K562 (cell line): Measurements from ENCODE around the gene OLFML3. TPM values are rescaled to one million over a fixed set of nuclear protein-coding genes. Genes with fewer than 3 reads are reported as not detected.

Experiments used
- ATAC-seq: fragments of 200-7000 bp; cut with Tn5 transposase; 3 replicates; pipeline ENCODE4 v1.9.1; 2020; ENCODE audit warnings: moderate library complexity
- BruUV-seq: library from RNA; stranded (reverse); fragments of 400-500 nt; replicated peaks from 2 replicates; lab custom pipeline; 2021; lab: Mats Ljungman, UMichigan
- CTCF ChIA-PET: fragments of 300-600 bp; formaldehyde crosslinking; extraction: SDS; loops from one replicate; lab custom pipeline; 2021; ENCODE audit warnings: low intra/inter-chr PET ratio; lab: Yijun Ruan, JAX
- POLR2A ChIA-PET: fragments of 300-600, 350-650 bp; sonication (Branson Sonifier 250); formaldehyde crosslinking; extraction: SDS; loops from one replicate; lab custom pipeline; 2021; ENCODE audit warnings: antibody characterized with exemption, inconsistent platforms; lab: Yijun Ruan, JAX
- DNase-seq, 4 experiments: peaks; one replicate each; pipeline versions ENCODE4 v3.0.0 to v3.0.0-alpha.2; 2011 to 2018; ENCODE audit warnings: low spot score in 3 of 4, mixed read lengths in 3 of 4; ENCODE audit errors: extremely low read depth in 1 of 4
- FAIRE-seq: peaks from 2 replicates; lab custom pipeline; 2011; peaks lifted over from hg19 to GRCh38; lab: Jason Lieb, UNC
- H2AFZ ChIP-seq: 2 replicates; pipeline ENCODE4 v1.6.0; 2011; ENCODE audit warnings: low read depth, low read length, control low read depth, inconsistent platforms
- H3K27ac ChIP-seq: fragments of 200-600 bp; 3 replicates; pipeline ENCODE4 v1.8.0; 2011; ENCODE audit warnings: low read depth, mild to moderate bottlenecking, control low read depth, inconsistent platforms, low read length, moderate library complexity, mixed read lengths; ENCODE audit errors: extremely low read depth
- H3K27me3 ChIP-seq, 2 experiments: fragments of 300-600 bp in 1 of 2; 2 replicates in 1 of 2; 3 replicates in 1 of 2; pipeline versions ENCODE4 v1.6.0 to v1.8.0; 2011; ENCODE audit warnings: inconsistent platforms in 2 of 2, low read length in 2 of 2, mild to moderate bottlenecking in 1 of 2, mixed read lengths in 1 of 2, moderate library complexity in 1 of 2; ENCODE audit not compliant: control insufficient read depth in 2 of 2, insufficient read depth in 2 of 2
- H3K36me3 ChIP-seq: fragments of 300-600 bp; 3 replicates; pipeline ENCODE4 v1.8.0; 2011; ENCODE audit warnings: mild to moderate bottlenecking, low read length, inconsistent platforms; ENCODE audit not compliant: control insufficient read depth, insufficient read depth
- H3K4me1 ChIP-seq, 2 experiments: fragments of 200-600 bp in 1 of 2; replicated peaks in 1 of 2; 2 replicates in 1 of 2; 3 replicates in 1 of 2; pipeline versions ENCODE4 v1.5.1 to v1.8.0; 2011; ENCODE audit warnings: inconsistent platforms in 2 of 2, low read length in 2 of 2, mild to moderate bottlenecking in 1 of 2, mixed read lengths in 1 of 2, moderate library complexity in 1 of 2; ENCODE audit not compliant: control insufficient read depth in 2 of 2, insufficient read depth in 2 of 2
- H3K4me2 ChIP-seq: 2 replicates; pipeline ENCODE4 v1.6.1; 2011; ENCODE audit warnings: low read length, control low read depth, inconsistent platforms, mixed read lengths; ENCODE audit not compliant: insufficient read depth
- H3K4me3 ChIP-seq: fragments of 200-600 bp; sonication (generic), shearing (Covaris generic); 2 replicates; pipeline ENCODE4 v1.5.1; 2016; ENCODE audit warnings: control low read depth, inconsistent platforms
- H3K79me2 ChIP-seq: fragments of 200-600 bp; 3 replicates; pipeline ENCODE4 v1.8.0; 2011; ENCODE audit warnings: low read length, inconsistent platforms; ENCODE audit not compliant: control insufficient read depth, insufficient read depth
- H3K9ac ChIP-seq, 2 experiments: 2 replicates each; pipeline versions ENCODE4 v1.6.0 to v1.6.1; 2011; ENCODE audit warnings: low read depth in 2 of 2, low read length in 2 of 2, control low read depth in 1 of 2, inconsistent platforms in 1 of 2, mild to moderate bottlenecking in 1 of 2, mixed read lengths in 1 of 2; ENCODE audit not compliant: insufficient read depth in 1 of 2
- H3K9me1 ChIP-seq: one replicate; pipeline ENCODE4 v1.6.0; 2011; ENCODE audit warnings: inconsistent platforms, mild to moderate bottlenecking, low read length, moderate library complexity; ENCODE audit not compliant: control insufficient read depth, insufficient read depth
- H3K9me3 ChIP-seq: replicated peaks from 2 replicates; pipeline ENCODE4 v1.5.1; 2011; ENCODE audit warnings: low read depth, low read length, inconsistent platforms; ENCODE audit not compliant: control insufficient read depth, insufficient read depth
- H4K20me1 ChIP-seq: replicated peaks from 2 replicates; pipeline ENCODE4 v1.6.1; 2011; ENCODE audit warnings: low read length, inconsistent platforms, mixed read lengths; ENCODE audit not compliant: control insufficient read depth, insufficient read depth
- DDX20 ChIP-seq: fragments of 450-650 bp; IDR thresholded peaks from 2 replicates; pipeline ENCODE4 v1.6.1; 2016; ENCODE audit warnings: missing genetic modification characterization, low read depth, mild to moderate bottlenecking, missing compliant biosample characterization, moderate library complexity
- HDAC2 ChIP-seq: fragments of 450-650 bp; IDR thresholded peaks from 2 replicates; pipeline ENCODE4 v1.6.1; 2016; ENCODE audit warnings: mild to moderate bottlenecking
- KAT7 ChIP-seq: sonication (generic); formaldehyde crosslinking; IDR thresholded peaks from 2 replicates; pipeline ENCODE4 v1.8.0; 2022; ENCODE audit warnings: missing genetic modification reagents, mild to moderate bottlenecking, borderline replicate concordance
- MTA3 ChIP-seq: fragments of 450-650 bp; formaldehyde crosslinking; IDR thresholded peaks from 2 replicates; pipeline ENCODE4 v1.6.1; 2017; ENCODE audit warnings: mild to moderate bottlenecking, borderline replicate concordance
- TCFL5 ChIP-seq: fragments of 250-450 bp; sonication (Bioruptor Pico); conservative IDR thresholded peaks from 2 replicates; pipeline ENCODE4 v1.6.1; 2021; ENCODE audit warnings: mild to moderate bottlenecking, moderate library complexity, matching md5 sums
- ZNF431 ChIP-seq: sonication (generic); formaldehyde crosslinking; IDR thresholded peaks from 2 replicates; pipeline ENCODE4 v1.8.0; 2022; ENCODE audit warnings: mild to moderate bottlenecking, missing genetic modification reagents
- WGBS: fragments of 100-300 bp; shearing (Covaris generic); methylation state at CpG from one replicate; pipeline ENCODE4 v1.1.6; 2016; ENCODE audit warnings: low coverage, mixed read lengths; ENCODE audit not compliant: insufficient coverage; ENCODE audit errors: missing lambda C conversion rate; 5-methylcytosine and 5-hydroxymethylcytosine counted together
- in situ Hi-C: fragments of 300-500 bp; cut with MboI; formaldehyde crosslinking; loops from 4 replicates; pipeline ENCODE4 v1.15.0; 2018; ENCODE audit warnings: inconsistent platforms, mixed read lengths
- intact Hi-C: fragments of 100-400 bp; cut with micrococcal nuclease; formaldehyde crosslinking; loops from 2 replicates; pipeline ENCODE4 v1.14.2; 2022
- polyA plus RNA-seq, 8 experiments: library from polyadenylated mRNA; depleted of rRNA in 4 of 8; stranded (reverse) in 5 of 8; unstranded in 3 of 8; fragments of >200 nt; fragmentation: Nextera tagmentation in 2 of 8; fragmentation: Illumina TruSeq in 1 of 8; extraction: Ambion mirVana in 2 of 8; extraction: Trizol in 1 of 8; gene quantifications; 2 replicates each; pipeline versions ENCODE4 v1.2.1 to v1.2.3, GENCODE V29; 2011 to 2014; ENCODE audit warnings: inconsistent platforms in 1 of 8, missing spikeins in 1 of 8
- total RNA-seq, 7 experiments: library from RNA; depleted of rRNA in 6 of 7; stranded (reverse); fragments of >200 nt in 6 of 7; fragmentation: Illumina TruSeq in 2 of 7; extraction: Trizol in 2 of 7; gene quantifications; 2 replicates each; pipeline versions ENCODE4 v1.2.1 to v1.2.3, GENCODE V29; 2011 to 2021; ENCODE audit warnings: low replicate concordance in 1 of 7

OLFML3 gene
- total and polyA plus RNA-seq, 9 of the 15 experiments (the other 6 are each of a cell fraction or from before 2014, with no cell fraction given): 0.07 to 0.13 (median 0.07) TPM; not detected in 6

- Histone ChIP-seq H3K4me3 (no peak overlapping the region), H3K4me2 (no peak overlapping the region), H4K20me1 (no peaks in the 10 kb centered on the region), H3K9me3 (peaks cover 9% of the 10 kb centered on the region; the same call in 1 of the 2 replicates), H3K4me1 (peaks cover 0 to 2% of the 10 kb centered on the region in 2 experiments; a peak in 2 of 5 replicates), H2AFZ (no peak overlapping the region), H3K9me1 (no peaks in the 10 kb centered on the region), H3K27me3 (peaks cover 6 to 14% of the 10 kb centered on the region in 2 experiments; a peak in 3 of 5 replicates), H3K36me3 (no peaks in the 10 kb centered on the region), H3K9ac (no peak overlapping the region), H3K79me2 (no peaks in the 10 kb centered on the region), H3K27ac (no peak overlapping the region)
- DNase-seq (no peak), FAIRE-seq (no peak), ATAC-seq (no peak)
- no TSS peak for BruUV-seq
- CTCF ChIA-PET: no interaction called here
- intact Hi-C loops: no loop called here
- no peak for TF ChIP-seq DDX20
- TF ChIP-seq HDAC2: no peak
- TF ChIP-seq ZNF431 (CRISPR knock-in tag): no peak
- no peak for TF ChIP-seq TCFL5
- TF ChIP-seq KAT7 (CRISPR knock-in tag): no peak
- TF ChIP-seq MTA3: no peak
- POLR2A ChIA-PET: interaction anchor here (0.6 kb wide), 1 partner anchor 34 kb away, joined by 3 read pairs; no protein-coding TSS in a partner anchor
- in situ Hi-C loops: no loop called here
- WGBS: 4% methylated on average over 1 of the region's 1 CpG
Observed at GRCh38 chr1:114009393-114009792, 30.1 kb downstream of the OLFML3 start.
